Liver (tissue), 3 donors: ENCODE measurements around the gene ANKDD1B.

ENCODE experiments used
- FOXA1 ChIP-seq: IDR thresholded peaks from 2 replicates; pipeline ENCODE4 v1.6.1; 2016; ENCODE audit warnings: antibody characterized with exemption
- GABPA ChIP-seq, 2 donors: IDR thresholded peaks in 1 of 2; conservative IDR thresholded peaks in 1 of 2; 2 replicates each; pipeline ENCODE4 v1.6.1; 2016; ENCODE audit warnings: antibody characterized with exemption in 2 of 2, mild to moderate bottlenecking in 1 of 2, moderate library complexity in 1 of 2
- RAD21 ChIP-seq, 2 donors: IDR thresholded peaks; 2 replicates each; pipeline ENCODE4 v1.6.1; 2016; ENCODE audit warnings: antibody characterized with exemption in 2 of 2, mild to moderate bottlenecking in 2 of 2
- RXRA ChIP-seq, 2 donors: IDR thresholded peaks; 2 replicates each; pipeline ENCODE4 v1.6.1; 2017 to 2018; ENCODE audit warnings: antibody characterized with exemption in 2 of 2, mild to moderate bottlenecking in 1 of 2
- YY1 ChIP-seq: IDR thresholded peaks from 2 replicates; pipeline ENCODE4 v1.6.1; 2016; ENCODE audit warnings: antibody characterized with exemption, mild to moderate bottlenecking
- TF ChIP-seq, protein P1 (sequence below): fragments of 150-350 bp; IDR thresholded peaks from 2 replicates; pipeline ENCODE4 v1.5.1; 2017; ENCODE audit warnings: improper control_type of control experiment, low read depth, low read length; ENCODE audit not compliant: missing input control
- TF ChIP-seq, protein P2 (sequence below): IDR thresholded peaks from 2 replicates; pipeline ENCODE4 v1.6.1; 2016; ENCODE audit warnings: antibody characterized with exemption
- TF ChIP-seq, protein P3 (sequence below): IDR thresholded peaks from 2 replicates; pipeline ENCODE4 v1.6.1; 2016; ENCODE audit warnings: antibody characterized with exemption
- TF ChIP-seq, protein P4 (sequence below): IDR thresholded peaks from 2 replicates; pipeline ENCODE4 v1.6.1; 2016; ENCODE audit warnings: antibody characterized with exemption, mild to moderate bottlenecking
- donor health status: healthy.
- donor health status: healthy.

DNA sequence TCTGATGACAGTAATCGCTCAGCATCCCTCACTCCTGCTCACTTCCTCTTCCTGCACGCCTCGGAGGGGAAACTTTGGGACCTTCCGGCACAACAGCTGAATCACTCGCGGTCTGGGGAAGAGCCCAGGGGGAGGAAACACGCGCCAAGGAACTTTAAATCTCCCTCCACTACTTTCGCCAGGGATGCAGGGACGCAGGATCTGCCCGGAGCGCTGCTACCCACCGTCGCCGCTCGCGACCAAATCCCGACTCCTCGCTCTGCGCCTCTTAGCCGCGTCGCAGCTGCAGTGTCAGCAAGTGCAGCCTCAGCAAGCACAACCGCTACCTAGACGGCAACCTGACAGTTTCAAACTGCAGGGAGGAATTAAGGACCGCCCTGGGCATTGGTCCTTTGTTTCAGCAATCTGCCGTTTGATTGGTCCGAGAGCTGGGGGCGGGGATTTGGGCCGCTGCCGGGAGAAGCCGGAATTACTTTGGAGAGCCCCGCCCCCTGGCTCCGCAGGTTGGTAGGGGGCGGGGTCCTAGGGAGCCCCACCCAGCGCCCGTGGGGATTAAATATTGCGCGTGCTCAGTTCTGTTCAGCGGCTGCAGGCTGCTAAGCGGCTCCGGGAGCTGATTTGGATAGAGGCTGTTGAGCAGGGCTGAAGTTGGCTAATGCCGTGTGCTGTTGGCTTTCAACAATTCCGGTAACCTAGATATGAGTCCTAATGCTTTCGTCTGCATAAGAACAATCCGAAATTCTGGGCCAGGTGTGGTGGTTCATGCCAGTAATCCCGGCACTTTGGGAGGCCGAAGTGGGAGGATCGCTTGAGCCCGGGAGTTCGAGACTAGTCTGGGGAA is 106.0 kb downstream of the ANKDD1B start, which contains the start of gene POC5:
- TF ChIP-seq RAD21 (IDR thresholded peaks at IDR 0.05): peak in 1 of 2 donors; percentile 27
- TF ChIP-seq, protein P1, sequence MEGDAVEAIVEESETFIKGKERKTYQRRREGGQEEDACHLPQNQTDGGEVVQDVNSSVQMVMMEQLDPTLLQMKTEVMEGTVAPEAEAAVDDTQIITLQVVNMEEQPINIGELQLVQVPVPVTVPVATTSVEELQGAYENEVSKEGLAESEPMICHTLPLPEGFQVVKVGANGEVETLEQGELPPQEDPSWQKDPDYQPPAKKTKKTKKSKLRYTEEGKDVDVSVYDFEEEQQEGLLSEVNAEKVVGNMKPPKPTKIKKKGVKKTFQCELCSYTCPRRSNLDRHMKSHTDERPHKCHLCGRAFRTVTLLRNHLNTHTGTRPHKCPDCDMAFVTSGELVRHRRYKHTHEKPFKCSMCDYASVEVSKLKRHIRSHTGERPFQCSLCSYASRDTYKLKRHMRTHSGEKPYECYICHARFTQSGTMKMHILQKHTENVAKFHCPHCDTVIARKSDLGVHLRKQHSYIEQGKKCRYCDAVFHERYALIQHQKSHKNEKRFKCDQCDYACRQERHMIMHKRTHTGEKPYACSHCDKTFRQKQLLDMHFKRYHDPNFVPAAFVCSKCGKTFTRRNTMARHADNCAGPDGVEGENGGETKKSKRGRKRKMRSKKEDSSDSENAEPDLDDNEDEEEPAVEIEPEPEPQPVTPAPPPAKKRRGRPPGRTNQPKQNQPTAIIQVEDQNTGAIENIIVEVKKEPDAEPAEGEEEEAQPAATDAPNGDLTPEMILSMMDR: no peak
- no peak for TF ChIP-seq FOXA1
- peak; percentile 23 to 29 for TF ChIP-seq RXRA (IDR thresholded peaks at IDR 0.05)
- peak; percentile 45 for TF ChIP-seq YY1
- TF ChIP-seq, protein P2, sequence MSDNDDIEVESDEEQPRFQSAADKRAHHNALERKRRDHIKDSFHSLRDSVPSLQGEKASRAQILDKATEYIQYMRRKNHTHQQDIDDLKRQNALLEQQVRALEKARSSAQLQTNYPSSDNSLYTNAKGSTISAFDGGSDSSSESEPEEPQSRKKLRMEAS: peak; percentile 71
- peak; percentile 76 to 85 for TF ChIP-seq GABPA (IDR thresholded peaks at IDR 0.05 in 1 of 2, conservative IDR thresholded peaks at IDR 0.05 in 1 of 2)
- TF ChIP-seq, protein P3, sequence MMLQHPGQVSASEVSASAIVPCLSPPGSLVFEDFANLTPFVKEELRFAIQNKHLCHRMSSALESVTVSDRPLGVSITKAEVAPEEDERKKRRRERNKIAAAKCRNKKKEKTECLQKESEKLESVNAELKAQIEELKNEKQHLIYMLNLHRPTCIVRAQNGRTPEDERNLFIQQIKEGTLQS: no peak
- TF ChIP-seq, protein P4, sequence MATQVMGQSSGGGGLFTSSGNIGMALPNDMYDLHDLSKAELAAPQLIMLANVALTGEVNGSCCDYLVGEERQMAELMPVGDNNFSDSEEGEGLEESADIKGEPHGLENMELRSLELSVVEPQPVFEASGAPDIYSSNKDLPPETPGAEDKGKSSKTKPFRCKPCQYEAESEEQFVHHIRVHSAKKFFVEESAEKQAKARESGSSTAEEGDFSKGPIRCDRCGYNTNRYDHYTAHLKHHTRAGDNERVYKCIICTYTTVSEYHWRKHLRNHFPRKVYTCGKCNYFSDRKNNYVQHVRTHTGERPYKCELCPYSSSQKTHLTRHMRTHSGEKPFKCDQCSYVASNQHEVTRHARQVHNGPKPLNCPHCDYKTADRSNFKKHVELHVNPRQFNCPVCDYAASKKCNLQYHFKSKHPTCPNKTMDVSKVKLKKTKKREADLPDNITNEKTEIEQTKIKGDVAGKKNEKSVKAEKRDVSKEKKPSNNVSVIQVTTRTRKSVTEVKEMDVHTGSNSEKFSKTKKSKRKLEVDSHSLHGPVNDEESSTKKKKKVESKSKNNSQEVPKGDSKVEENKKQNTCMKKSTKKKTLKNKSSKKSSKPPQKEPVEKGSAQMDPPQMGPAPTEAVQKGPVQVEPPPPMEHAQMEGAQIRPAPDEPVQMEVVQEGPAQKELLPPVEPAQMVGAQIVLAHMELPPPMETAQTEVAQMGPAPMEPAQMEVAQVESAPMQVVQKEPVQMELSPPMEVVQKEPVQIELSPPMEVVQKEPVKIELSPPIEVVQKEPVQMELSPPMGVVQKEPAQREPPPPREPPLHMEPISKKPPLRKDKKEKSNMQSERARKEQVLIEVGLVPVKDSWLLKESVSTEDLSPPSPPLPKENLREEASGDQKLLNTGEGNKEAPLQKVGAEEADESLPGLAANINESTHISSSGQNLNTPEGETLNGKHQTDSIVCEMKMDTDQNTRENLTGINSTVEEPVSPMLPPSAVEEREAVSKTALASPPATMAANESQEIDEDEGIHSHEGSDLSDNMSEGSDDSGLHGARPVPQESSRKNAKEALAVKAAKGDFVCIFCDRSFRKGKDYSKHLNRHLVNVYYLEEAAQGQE: peak; percentile 77
